CD4-positive, alpha-beta T cell (primary cell): Measurements from ENCODE around the gene RAB23. TPM values are rescaled to one million over a fixed set of nuclear protein-coding genes. Genes with fewer than 3 reads are reported as not detected.

ENCODE experiments used
- ATAC-seq: fragments of 200-7000 bp; cut with Tn5 transposase; one replicate; pipeline ENCODE4 v1.10.0; 2022; ENCODE audit warnings: mild to moderate bottlenecking; ENCODE audit not compliant: poor library complexity
- CTCF ChIA-PET: fragments of 350-600 bp; sonication (Branson Sonifier 250); formaldehyde crosslinking; loops from one replicate; lab custom pipeline; 2021; ENCODE audit warnings: antibody characterized with exemption, inconsistent platforms; lab: Charles Lee
- POLR2A ChIA-PET: fragments of 350-600 bp; sonication (Branson Sonifier 250); formaldehyde crosslinking; loops from one replicate; lab custom pipeline; 2021; ENCODE audit warnings: antibody characterized with exemption, inconsistent platforms; lab: Charles Lee
- DNase-seq, 14 experiments: peaks; one replicate each; pipeline ENCODE4 v3.0.0-alpha.2; 2013 to 2020; ENCODE audit warnings: mixed read lengths in 2 of 14
- H3K27ac ChIP-seq, 2 donors: one replicate each; pipeline versions ENCODE4 v1.5.1 to v1.7.0; 2013; ENCODE audit warnings: low read length in 2 of 2, low read depth in 1 of 2, mild to moderate bottlenecking in 1 of 2
- H3K27me3 ChIP-seq, 2 experiments: 1 replicate in 1 of 2; 2 replicates in 1 of 2; pipeline versions ENCODE4 v1.6.1 to v1.7.0; 2013; ENCODE audit warnings: low read length in 2 of 2, control low read depth in 1 of 2, mild to moderate bottlenecking in 1 of 2, moderate library complexity in 1 of 2; ENCODE audit not compliant: insufficient read depth in 2 of 2, control insufficient read depth in 1 of 2
- H3K36me3 ChIP-seq: one replicate; pipeline ENCODE4 v1.6.1; 2013; ENCODE audit warnings: low read length, control low read depth; ENCODE audit not compliant: insufficient read depth
- H3K4me1 ChIP-seq: one replicate; pipeline ENCODE4 v1.6.1; 2013; ENCODE audit warnings: low read length, control low read depth; ENCODE audit not compliant: insufficient read depth
- H3K4me3 ChIP-seq: one replicate; pipeline ENCODE4 v1.5.1; 2013; ENCODE audit warnings: mild to moderate bottlenecking, low read length, moderate library complexity
- H3K9me3 ChIP-seq, 2 experiments: 1 replicate in 1 of 2; 2 replicates in 1 of 2; pipeline versions ENCODE4 v1.6.1 to v1.7.0; 2013; ENCODE audit warnings: low read length in 2 of 2, mild to moderate bottlenecking in 2 of 2, control low read depth in 1 of 2, moderate library complexity in 1 of 2; ENCODE audit not compliant: control insufficient read depth in 1 of 2, insufficient read depth in 1 of 2
- H3K27ac Mint-ChIP-seq: one replicate; pipeline ENCODE4 v1.8.0; 2020; ENCODE audit warnings: mixed read lengths
- H3K27me3 Mint-ChIP-seq: one replicate; pipeline ENCODE4 v1.8.0; 2021; ENCODE audit warnings: mixed read lengths
- H3K36me3 Mint-ChIP-seq: one replicate; pipeline ENCODE4 v1.8.0; 2021; ENCODE audit warnings: low read depth, mixed read lengths
- H3K4me1 Mint-ChIP-seq: one replicate; pipeline ENCODE4 v1.8.0; 2021; ENCODE audit warnings: low read depth, mixed read lengths
- H3K4me3 Mint-ChIP-seq: one replicate; pipeline ENCODE4 v1.8.0; 2020; ENCODE audit warnings: mild to moderate bottlenecking, mixed read lengths
- H3K9me3 Mint-ChIP-seq: one replicate; pipeline ENCODE4 v1.8.0; 2020; ENCODE audit warnings: mixed read lengths
- CTCF ChIP-seq: fragments of 200-600 bp; IDR thresholded peaks from one replicate; pipeline ENCODE4 v1.8.0; 2022; ENCODE audit warnings: antibody characterized with exemption, mild to moderate bottlenecking
- intact Hi-C, 2 experiments: fragments of 100-400 bp; cut with DNase I in 1 of 2; cut with micrococcal nuclease in 1 of 2; formaldehyde crosslinking; loops; one replicate each; pipeline versions ENCODE4 v1.15.1 to v1.9.0; 2023 to 2025; cut with DNase I, micrococcal nuclease
- total RNA-seq, 174 experiments: library from RNA in 2 of 174; stranded (reverse) in 2 of 174; gene quantifications; one replicate each; pipeline ENCODE4 v1.2.3 and lab custom pipeline; 2021 to 2026

RAB23 gene
- total RNA-seq, 2 experiments from 2014 or later = 0.45 to 0.49 TPM

GRCh38 chr6:57141451-57142177 is 80.5 kb downstream of the RAB23 start:
- H3K36me3 Mint-ChIP-seq = peaks cover 87% of the 10 kb centered on the region
- Histone ChIP-seq H3K9me3 (no peaks in the 10 kb centered on the region), H3K4me3 (no peak overlapping the region), H3K27me3 (no peaks in the 10 kb centered on the region), H3K4me1 (no peaks in the 10 kb centered on the region), H3K27ac (no peak overlapping the region), H3K36me3 (peaks cover 34% of the 10 kb centered on the region)
- H3K27ac Mint-ChIP-seq = no peak overlapping the region
- no peaks in the 10 kb centered on the region for H3K27me3 Mint-ChIP-seq
- intact Hi-C loops = no loop called here
- no peak overlapping the region for H3K4me3 Mint-ChIP-seq
- ChIA-PET CTCF (interaction anchor here (1.0 kb wide), 1 partner anchor 8 kb away, joined by 3 read pairs; no protein-coding TSS in a partner anchor), POLR2A (interaction anchor here (0.6 kb wide), 1 partner anchor 9 kb away, joined by 3 read pairs; no protein-coding TSS in a partner anchor)
- no peak for DNase-seq
- H3K4me1 Mint-ChIP-seq = no peaks in the 10 kb centered on the region
- no peak for TF ChIP-seq CTCF
- no peaks in the 10 kb centered on the region for H3K9me3 Mint-ChIP-seq
- ATAC-seq = no peak

GRCh38 chr6:57138026-57138425 is 84.1 kb downstream of the RAB23 start:
- peaks cover 84% of the 10 kb centered on the region for H3K36me3 Mint-ChIP-seq
- ChIA-PET POLR2A (no interaction called here), CTCF (interaction anchor here (0.7 kb wide), 1 partner anchor 274 kb away, joined by 3 read pairs; no protein-coding TSS in a partner anchor)
- no peaks in the 10 kb centered on the region for H3K4me1 Mint-ChIP-seq
- intact Hi-C loops = no loop called here
- Histone ChIP-seq H3K27me3 (no peaks in the 10 kb centered on the region), H3K36me3 (peaks cover 51% of the 10 kb centered on the region), H3K4me1 (no peaks in the 10 kb centered on the region), H3K9me3 (no peaks in the 10 kb centered on the region), H3K4me3 (no peak overlapping the region), H3K27ac (no peak overlapping the region)
- H3K4me3 Mint-ChIP-seq = no peak overlapping the region
- DNase-seq (peak in 1 of 14 experiments; percentile 4), ATAC-seq (no peak)
- H3K9me3 Mint-ChIP-seq = no peaks in the 10 kb centered on the region
- no peak overlapping the region for H3K27ac Mint-ChIP-seq
- no peak for TF ChIP-seq CTCF
- no peaks in the 10 kb centered on the region for H3K27me3 Mint-ChIP-seq

- no peak overlapping the region for H3K4me3 ChIP-seq
- ChIA-PET POLR2A (no interaction called here), CTCF (no interaction called here)
- peaks cover 44% of the 10 kb centered on the region for H3K36me3 ChIP-seq
- no peaks in the 10 kb centered on the region for H3K4me1 ChIP-seq
- ATAC-seq = no peak
- H3K27ac ChIP-seq = no peak overlapping the region
- H3K9me3 Mint-ChIP-seq = no peaks in the 10 kb centered on the region
- peaks cover 83% of the 10 kb centered on the region for H3K36me3 Mint-ChIP-seq
- no peaks in the 10 kb centered on the region for H3K4me1 Mint-ChIP-seq
- intact Hi-C loops = no loop called here
- H3K9me3 ChIP-seq = no peaks in the 10 kb centered on the region
- no peaks in the 10 kb centered on the region for H3K27me3 ChIP-seq
- no peaks in the 10 kb centered on the region for H3K27me3 Mint-ChIP-seq
- peak in 1 of 14 experiments; percentile 9 for DNase-seq
- no peak for TF ChIP-seq CTCF
- H3K4me3 Mint-ChIP-seq = no peak overlapping the region
- no peak overlapping the region for H3K27ac Mint-ChIP-seq
Observed at GRCh38 chr6:57137350-57137749, 84.8 kb downstream of the RAB23 start.

Other genes with a start within 250 kb of the RAB23 start
- gene KIAA1586, start 175.6 kb downstream of the RAB23 start, total RNA-seq = 10 to 100 TPM; 11.7 to 12.5 TPM
- gene ZNF451, start 132.1 kb downstream of the RAB23 start, total RNA-seq = 100 to 1,000 TPM; 124 to 132 TPM
- 1 to 10 TPM; 5.4 to 5.6 TPM for gene BAG2, start 50.0 kb downstream of the RAB23 start, total RNA-seq
- 1 to 10 TPM; 8.6 to 8.9 TPM for gene PRIM2, start 95.3 kb upstream of the RAB23 start, total RNA-seq